Cardiac septum (tissue), 1 donor: Measurements from ENCODE around the gene CCIN. TPM values are rescaled to one million over a fixed set of nuclear protein-coding genes. Genes with fewer than 3 reads are reported as not detected.

ENCODE experiments used
- DNase-seq: peaks from one replicate; pipeline ENCODE4 v3.0.0-alpha.2; 2020; ENCODE audit warnings: low spot score
- intact Hi-C: fragments of 100-400 bp; cut with DNase I; formaldehyde crosslinking; loops from one replicate; pipeline ENCODE4 v1.14.0; 2022
- total RNA-seq: library from RNA; stranded (reverse); fragmentation: NEBNext Ultra II Directional; extraction: Animal tissue kit (Norgen Biotek cat#: 25700); gene quantifications from one replicate; pipeline ENCODE4 v1.2.1, GENCODE V29; 2021
- donor health status: DM: no; HTN: no; CAD: no.

CCIN gene
- total RNA-seq, 1 donor from 2014 or later: 0.16 TPM

- intact Hi-C loops: no loop called here
- no peak for DNase-seq
Measured at GRCh38 chr9:36138901-36139300, 30.3 kb upstream of the CCIN start.

- DNase-seq: no peak
- intact Hi-C loops: no loop called here
Measured at GRCh38 chr9:36140086-36141084, 28.8 kb upstream of the CCIN start.

GRCh38 chr9:36141288-36141687, 27.9 kb upstream of the CCIN start:
- intact Hi-C loops: no loop called here
- DNase-seq: no peak

GRCh38 chr9:36141761-36142160, 27.4 kb upstream of the CCIN start:
- intact Hi-C loops: no loop called here
- no peak for DNase-seq

GRCh38 chr9:36142510-36143244, 26.5 kb upstream of the CCIN start:
- peak; percentile 76 for DNase-seq
- intact Hi-C loops: no loop called here

GRCh38 chr9:36143245-36143641, 25.9 kb upstream of the CCIN start:
- peak; percentile 39 for DNase-seq
- intact Hi-C loops: no loop called here

GRCh38 chr9:36144309-36145232, 24.6 kb upstream of the CCIN start:
- intact Hi-C loops: no loop called here
- DNase-seq: peak; percentile 78

GRCh38 chr9:36145970-36146369, 23.2 kb upstream of the CCIN start:
- DNase-seq: no peak
- intact Hi-C loops: no loop called here

GRCh38 chr9:36146651-36147050, 22.5 kb upstream of the CCIN start:
- DNase-seq: no peak
- intact Hi-C loops: no loop called here

GRCh38 chr9:36147441-36148175, 21.6 kb upstream of the CCIN start:
- intact Hi-C loops: no loop called here
- no peak for DNase-seq

GRCh38 chr9:36148311-36149051, 20.7 kb upstream of the CCIN start:
- DNase-seq: peak; percentile 96
- intact Hi-C loops: no loop called here

GRCh38 chr9:36149197-36149596, 20.0 kb upstream of the CCIN start:
- DNase-seq: no peak
- intact Hi-C loops: no loop called here

GRCh38 chr9:36150574-36151315, 18.4 kb upstream of the CCIN start:
- intact Hi-C loops: no loop called here
- no peak for DNase-seq

GRCh38 chr9:36151316-36152210, 17.6 kb upstream of the CCIN start:
- peak; percentile 94 for DNase-seq
- intact Hi-C loops: no loop called here

- no peak for DNase-seq
- intact Hi-C loops: no loop called here
Measured at GRCh38 chr9:36152741-36153438, 16.3 kb upstream of the CCIN start.

GRCh38 chr9:36153746-36154145, 15.4 kb upstream of the CCIN start:
- intact Hi-C loops: no loop called here
- no peak for DNase-seq
